Neutrophil (primary cell): ENCODE data around the gene RAB1A.
"Not testable (repeated sequence)": the region's sequence is repeated elsewhere in the genome, so short reads cannot be mapped to it uniquely, and the experiment has no call there.

Experiments used
- H3K27ac ChIP-seq: fragments of 200-600 bp; sonication (generic); 2 replicates; pipeline ENCODE4 v1.5.1; 2016; ENCODE audit warnings: mild to moderate bottlenecking, moderate library complexity
- H3K27me3 ChIP-seq: fragments of 200-600 bp; sonication (generic); 2 replicates; pipeline ENCODE4 v1.6.0; 2016; ENCODE audit warnings: mild to moderate bottlenecking
- H3K36me3 ChIP-seq: fragments of 200-600 bp; sonication (generic); 2 replicates; pipeline ENCODE4 v1.5.1; 2017
- H3K4me1 ChIP-seq, 2 experiments: fragments of 200-600 bp in 1 of 2; sonication (generic) in 1 of 2; 1 replicate in 1 of 2; 2 replicates in 1 of 2; pipeline versions ENCODE4 v1.5.1 to v1.6.1; 2013 to 2016; ENCODE audit warnings: low read depth in 1 of 2, low read length in 1 of 2, mild to moderate bottlenecking in 1 of 2, moderate library complexity in 1 of 2; ENCODE audit not compliant: control insufficient read depth in 1 of 2, insufficient read depth in 1 of 2
- H3K4me3 ChIP-seq, 2 experiments: fragments of 200-600 bp in 1 of 2; sonication (generic) in 1 of 2; 1 replicate in 1 of 2; 2 replicates in 1 of 2; pipeline ENCODE4 v1.5.1; 2013 to 2016; ENCODE audit warnings: low read depth in 1 of 2, low read length in 1 of 2, mild to moderate bottlenecking in 1 of 2, moderate library complexity in 1 of 2
- H3K9me3 ChIP-seq: fragments of 200-600 bp; sonication (generic); 2 replicates; pipeline ENCODE4 v1.5.1; 2016
- CTCF ChIP-seq: fragments of 200-600 bp; sonication (generic); IDR thresholded peaks from 2 replicates; pipeline ENCODE4 v1.5.1; 2016; ENCODE audit warnings: antibody characterized with exemption

Gene RAB1A

GRCh38 chr2:65142515-65142914 is 12.6 kb upstream of the RAB1A start:
- peaks cover 18 to 28% of the 10 kb centered on the region in 2 experiments for H3K4me1 ChIP-seq
- H3K27me3 ChIP-seq, result no peaks in the 10 kb centered on the region
- no peak overlapping the region for H3K27ac ChIP-seq
- no peak overlapping the region for H3K4me3 ChIP-seq
- no peaks in the 10 kb centered on the region for H3K9me3 ChIP-seq
- TF ChIP-seq CTCF, result no peak
- no peaks in the 10 kb centered on the region for H3K36me3 ChIP-seq

- Histone ChIP-seq H3K27me3 (no peaks in the 10 kb centered on the region), H3K36me3 (no peaks in the 10 kb centered on the region), H3K4me3 (no peak overlapping the region), H3K4me1 (no peaks in the 10 kb centered on the region), H3K27ac (no peak overlapping the region), H3K9me3 (no peaks in the 10 kb centered on the region)
- no peak for TF ChIP-seq CTCF
Observed at GRCh38 chr2:65137197-65137775, 7.4 kb upstream of the RAB1A start.

- H3K36me3 ChIP-seq, result no peaks in the 10 kb centered on the region
- peaks cover under 1% of the 10 kb centered on the region in 2 experiments for H3K4me1 ChIP-seq
- no peak overlapping the region for H3K27ac ChIP-seq
- H3K27me3 ChIP-seq, result no peaks in the 10 kb centered on the region
- H3K4me3 ChIP-seq, result no peak overlapping the region
- H3K9me3 ChIP-seq, result no peaks in the 10 kb centered on the region
- no peak for TF ChIP-seq CTCF
Observed at GRCh38 chr2:65136253-65136652, 6.3 kb upstream of the RAB1A start.

GRCh38 chr2:65134158-65134557 is 4.3 kb upstream of the RAB1A start:
- Histone ChIP-seq H3K36me3 (no peaks in the 10 kb centered on the region), H3K27me3 (no peaks in the 10 kb centered on the region), H3K9me3 (no peaks in the 10 kb centered on the region), H3K4me3 (no peak overlapping the region), H3K27ac (no peak overlapping the region), H3K4me1 (peaks cover 6 to 7% of the 10 kb centered on the region in 2 experiments)
- TF ChIP-seq CTCF, result no peak

GRCh38 chr2:65133626-65134025 is 3.7 kb upstream of the RAB1A start:
- Histone ChIP-seq H3K4me1 (peaks cover 8 to 9% of the 10 kb centered on the region in 2 experiments), H3K27ac (no peak overlapping the region), H3K4me3 (no peak overlapping the region), H3K36me3 (no peaks in the 10 kb centered on the region), H3K9me3 (no peaks in the 10 kb centered on the region), H3K27me3 (no peaks in the 10 kb centered on the region)
- no peak for TF ChIP-seq CTCF

- H3K4me3 ChIP-seq, H3K27me3 ChIP-seq: not testable (repeated sequence)
- H3K4me1 ChIP-seq, result peaks cover 15 to 16% of the 10 kb centered on the region in 2 experiments
Observed at GRCh38 chr2:65132930-65133329, 3.0 kb upstream of the RAB1A start.

More at GRCh38 chr2:65132930-65133329, 3.0 kb upstream of the RAB1A start:
- not testable (repeated sequence) for H3K36me3 ChIP-seq, H3K27ac ChIP-seq, H3K9me3 ChIP-seq
